Activated naive CD8-positive, alpha-beta T cell treated with anti-CD3 and anti-CD28 coated beads, Interleukin-2, amount 50 U/mL, for 24 hours (primary cell): Measurements from ENCODE around the gene AGXT2.
A peak's percentile ranks its signal among the peaks of the same experiment; 100 is the strongest.

ENCODE experiments used
- ATAC-seq: fragments of 150-1000 bp; cut with Tn5 transposase; one replicate; pipeline ENCODE4 v1.10.0; 2021
- DNase-seq: peaks from one replicate; pipeline ENCODE4 v3.0.0; 2021
- H3K27ac Mint-ChIP-seq: one replicate; pipeline ENCODE4 v1.8.0; 2021; ENCODE audit warnings: mild to moderate bottlenecking, mixed read lengths
- H3K27me3 Mint-ChIP-seq: one replicate; pipeline ENCODE4 v1.8.0; 2021; ENCODE audit warnings: mixed read lengths
- H3K36me3 Mint-ChIP-seq: one replicate; pipeline ENCODE4 v1.8.0; 2021; ENCODE audit warnings: low read depth, mixed read lengths
- H3K4me1 Mint-ChIP-seq: one replicate; pipeline ENCODE4 v1.8.0; 2021; ENCODE audit warnings: mixed read lengths
- H3K4me3 Mint-ChIP-seq: one replicate; pipeline ENCODE4 v1.8.0; 2021; ENCODE audit warnings: mild to moderate bottlenecking, moderate library complexity, mixed read lengths
- H3K9me3 Mint-ChIP-seq: one replicate; pipeline ENCODE4 v1.8.0; 2021; ENCODE audit warnings: mixed read lengths

The AGXT2 gene

DNA sequence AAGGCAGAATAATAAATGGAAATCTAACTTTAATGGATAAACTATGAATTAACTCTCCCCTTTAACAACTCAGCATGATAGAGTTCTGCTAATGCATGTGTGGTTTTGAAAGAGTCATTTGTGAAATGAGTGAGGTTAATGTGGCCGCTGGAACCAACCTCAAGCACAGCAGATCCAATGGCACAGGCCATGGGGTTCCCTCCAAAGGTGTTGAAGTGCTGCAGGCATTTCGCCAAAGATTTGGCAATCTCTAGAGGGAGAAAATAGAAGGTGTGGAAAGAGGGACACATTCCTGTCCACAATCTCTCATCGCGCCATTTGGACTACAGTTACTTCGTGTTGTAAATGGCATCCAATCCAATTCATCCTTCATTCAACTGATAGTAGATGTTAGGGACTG, 35.0 kb downstream of the AGXT2 start:
- no peak for DNase-seq
- Mint-ChIP-seq H3K27me3 (peaks cover 25% of the 10 kb centered on the region), H3K4me1 (peaks cover 3% of the 10 kb centered on the region)

DNA sequence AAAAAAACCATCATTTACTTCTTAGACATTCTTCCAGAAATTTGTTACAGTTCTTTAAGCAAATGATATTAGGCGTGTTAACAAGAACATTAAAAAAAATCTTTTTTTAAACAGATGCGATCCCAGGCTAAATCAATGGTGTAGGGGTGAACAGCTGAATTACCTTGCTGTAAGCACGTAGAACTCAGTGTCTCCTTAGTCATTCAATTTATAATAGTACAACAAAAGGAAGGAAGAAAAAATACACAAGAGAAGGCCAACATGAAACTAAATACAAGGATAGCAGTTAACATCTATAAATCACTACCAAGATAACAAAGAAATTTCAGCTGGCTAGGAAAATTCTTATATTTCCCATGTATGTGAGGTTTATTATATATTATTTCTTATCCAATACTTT, 35.4 kb downstream of the AGXT2 start:
- no peak overlapping the region for H3K27ac Mint-ChIP-seq
- no peak overlapping the region for H3K4me3 Mint-ChIP-seq
- DNase-seq (no peak), ATAC-seq (no peak)
- peaks cover 3% of the 10 kb centered on the region for H3K4me1 Mint-ChIP-seq
- H3K9me3 Mint-ChIP-seq = no peaks in the 10 kb centered on the region
- H3K27me3 Mint-ChIP-seq = peaks cover 22% of the 10 kb centered on the region
- H3K36me3 Mint-ChIP-seq = no peaks in the 10 kb centered on the region

More for the DNA sequence above, 35.0 kb downstream of the AGXT2 start:
- no peak for ATAC-seq
- peaks cover 1% of the 10 kb centered on the region for H3K36me3 Mint-ChIP-seq
- H3K27ac Mint-ChIP-seq = no peak overlapping the region
- no peak overlapping the region for H3K4me3 Mint-ChIP-seq
- H3K9me3 Mint-ChIP-seq = no peaks in the 10 kb centered on the region

DNA sequence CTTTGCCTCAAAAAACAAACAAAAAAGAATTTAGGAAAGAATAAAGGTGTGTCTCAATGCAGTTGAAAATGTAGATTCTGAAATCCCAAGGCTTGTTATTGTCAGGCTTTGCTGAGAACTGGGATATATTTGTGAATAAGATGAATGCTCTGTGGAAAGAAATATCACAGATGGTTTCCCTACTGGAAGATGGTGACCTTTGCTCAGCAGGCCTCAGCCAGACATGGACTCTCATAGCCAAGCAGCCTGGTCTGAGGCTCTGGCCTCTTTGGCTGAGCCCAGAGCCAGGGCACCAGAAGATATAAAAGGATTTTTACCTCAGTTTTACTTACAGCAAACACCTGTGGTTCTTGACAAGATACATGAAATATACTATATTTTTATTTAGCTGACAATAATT, 37.1 kb downstream of the AGXT2 start:
- H3K9me3 Mint-ChIP-seq = no peaks in the 10 kb centered on the region
- no peak overlapping the region for H3K4me3 Mint-ChIP-seq
- ATAC-seq = no peak
- DNase-seq = no peak
- H3K27me3 Mint-ChIP-seq = peaks cover 24% of the 10 kb centered on the region
- H3K27ac Mint-ChIP-seq = no peak overlapping the region
- no peaks in the 10 kb centered on the region for H3K36me3 Mint-ChIP-seq
- no peaks in the 10 kb centered on the region for H3K4me1 Mint-ChIP-seq

DNA sequence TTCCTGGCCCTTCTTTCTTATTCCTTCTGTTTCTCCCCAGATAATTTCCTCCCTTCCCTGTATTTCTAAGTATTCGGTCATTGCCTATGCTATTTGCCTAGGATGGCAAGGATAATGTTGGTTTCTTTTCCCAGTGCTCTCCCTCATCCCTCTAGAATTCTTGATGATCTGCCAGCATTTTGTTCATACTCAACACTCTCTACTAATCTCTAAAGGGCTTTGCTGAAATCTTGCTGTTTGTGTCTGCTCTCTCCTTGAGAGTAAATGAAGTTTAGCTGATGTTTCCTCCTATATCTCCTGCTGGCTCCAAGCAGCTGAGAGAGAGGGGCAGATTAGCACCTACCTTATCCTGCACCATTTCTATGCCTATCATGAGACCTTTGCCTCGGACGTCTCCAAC, 38.1 kb downstream of the AGXT2 start:
- no peaks in the 10 kb centered on the region for H3K9me3 Mint-ChIP-seq
- no peaks in the 10 kb centered on the region for H3K4me1 Mint-ChIP-seq
- H3K27me3 Mint-ChIP-seq = peaks cover 22% of the 10 kb centered on the region
- no peak overlapping the region for H3K27ac Mint-ChIP-seq
- no peak for ATAC-seq
- no peak for DNase-seq
- no peaks in the 10 kb centered on the region for H3K36me3 Mint-ChIP-seq
- no peak overlapping the region for H3K4me3 Mint-ChIP-seq

DNA sequence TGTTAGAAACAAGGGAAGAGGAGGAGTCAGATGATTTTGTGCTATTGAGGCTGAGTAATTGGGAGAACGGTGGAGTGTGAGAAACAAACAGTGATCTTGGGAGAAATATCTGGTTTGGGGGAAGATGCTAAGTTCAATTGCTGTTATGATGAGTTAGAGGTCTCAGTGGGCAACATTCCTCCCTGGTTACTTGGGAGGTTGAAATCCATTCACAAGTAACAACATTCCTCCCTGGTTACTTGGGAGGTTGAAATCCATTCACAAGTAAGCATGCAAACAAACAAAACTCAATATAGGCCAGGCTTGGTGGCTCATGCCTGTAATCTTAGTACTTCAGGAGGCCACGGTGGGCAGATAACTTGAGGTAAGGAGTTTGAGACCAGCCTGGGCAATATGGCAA, 38.7 kb downstream of the AGXT2 start:
- Mint-ChIP-seq H3K4me1 (no peaks in the 10 kb centered on the region), H3K9me3 (no peaks in the 10 kb centered on the region), H3K36me3 (no peaks in the 10 kb centered on the region), H3K27me3 (peaks cover 24% of the 10 kb centered on the region), H3K27ac (no peak overlapping the region), H3K4me3 (no peak overlapping the region)
- ATAC-seq (no peak), DNase-seq (no peak)

DNA sequence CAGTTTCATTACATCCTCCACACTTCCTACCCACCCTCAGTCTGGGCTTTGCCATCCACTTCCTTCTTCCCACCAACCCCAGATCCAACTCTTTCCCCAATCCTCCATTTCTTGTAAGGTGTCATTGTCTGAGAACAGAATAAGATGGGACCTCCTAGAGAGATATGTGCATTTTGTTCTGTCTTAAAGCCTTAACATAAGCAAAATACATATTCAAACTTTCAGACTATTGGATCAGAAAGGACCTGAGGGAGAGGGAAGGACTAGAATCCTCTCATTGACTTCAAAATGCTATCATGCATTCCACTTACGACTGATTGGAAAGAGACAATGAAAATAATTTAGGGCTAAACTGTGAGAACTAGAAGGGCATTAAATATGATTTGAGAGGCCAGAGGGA, 43.0 kb downstream of the AGXT2 start:
- Mint-ChIP-seq H3K9me3 (no peaks in the 10 kb centered on the region), H3K27ac (no peak overlapping the region), H3K36me3 (no peaks in the 10 kb centered on the region), H3K27me3 (peaks cover 31% of the 10 kb centered on the region), H3K4me1 (no peaks in the 10 kb centered on the region), H3K4me3 (no peak overlapping the region)
- no peak for ATAC-seq
- no peak for DNase-seq

DNA sequence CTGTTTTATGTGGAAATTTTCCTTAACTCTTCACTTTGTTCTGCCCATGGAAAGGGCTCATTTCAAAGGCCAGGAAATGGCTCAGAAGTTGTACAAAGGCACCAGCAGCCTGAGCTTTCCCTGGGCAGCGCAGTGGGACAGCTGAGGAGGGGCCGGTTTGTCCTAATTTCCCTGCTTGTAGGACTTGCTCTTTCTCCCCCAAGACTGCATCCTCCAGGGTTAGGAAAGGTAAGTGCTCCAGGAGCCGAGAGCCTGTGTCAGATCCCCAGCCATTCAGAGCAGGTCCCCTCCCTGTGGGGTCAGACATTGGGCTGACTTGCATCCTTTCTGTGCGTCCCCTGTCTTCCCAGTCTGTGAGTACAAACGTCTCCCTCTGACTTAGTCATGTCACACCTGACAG, 43.5 kb downstream of the AGXT2 start:
- H3K27ac Mint-ChIP-seq = no peak overlapping the region
- no peaks in the 10 kb centered on the region for H3K9me3 Mint-ChIP-seq
- no peak overlapping the region for H3K4me3 Mint-ChIP-seq
- no peaks in the 10 kb centered on the region for H3K36me3 Mint-ChIP-seq
- H3K27me3 Mint-ChIP-seq = peaks cover 31% of the 10 kb centered on the region
- no peak for ATAC-seq
- DNase-seq = no peak
- H3K4me1 Mint-ChIP-seq = no peaks in the 10 kb centered on the region

DNA sequence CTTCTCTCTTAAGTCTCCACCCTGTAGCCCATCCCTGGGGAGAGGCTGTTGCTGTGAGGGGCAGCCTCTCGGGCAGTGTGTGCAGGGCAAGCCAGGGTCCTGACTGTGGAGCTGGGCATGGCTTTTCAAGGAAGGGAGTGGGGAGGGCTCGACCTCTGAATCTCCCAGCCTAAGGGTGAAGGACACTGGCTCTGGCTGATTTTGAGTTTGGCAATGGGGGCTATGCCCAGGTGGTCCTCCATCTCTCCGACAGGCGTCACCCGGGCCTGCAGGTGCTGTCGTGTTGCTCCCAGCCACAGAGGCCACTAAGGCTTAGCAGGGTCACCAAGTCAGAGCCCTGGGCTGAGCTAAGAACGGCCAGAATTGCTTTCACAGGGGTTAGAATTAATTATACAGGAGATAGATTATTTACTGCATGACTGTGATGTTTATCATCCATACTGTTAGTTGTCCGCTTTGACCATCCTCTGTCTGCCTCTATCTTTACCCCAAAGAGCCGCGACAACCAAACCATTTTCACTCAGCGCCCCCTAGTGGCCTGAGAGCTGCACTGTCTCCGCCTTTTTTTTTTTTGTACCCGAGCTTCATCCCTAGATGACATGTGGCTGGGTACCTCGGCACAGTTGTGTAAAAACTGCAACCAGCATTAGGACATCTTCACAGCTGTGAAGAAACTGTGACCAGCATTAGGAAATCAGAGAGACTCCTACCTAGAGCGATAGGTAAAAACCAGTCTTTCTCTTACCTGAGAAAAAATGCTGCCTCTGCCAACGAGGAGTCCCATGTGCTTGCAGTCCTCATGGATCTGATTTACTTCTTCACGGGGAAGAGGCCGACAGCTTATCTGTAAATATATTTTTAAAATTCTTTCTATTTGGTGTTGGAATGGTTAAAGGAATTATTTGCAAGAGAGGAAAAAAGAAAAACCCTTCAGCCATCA, 44.5 kb downstream of the AGXT2 start:
- no peaks in the 10 kb centered on the region for H3K4me1 Mint-ChIP-seq
- DNase-seq (peak; percentile 71), ATAC-seq (no peak)
- H3K27me3 Mint-ChIP-seq = peaks cover 28% of the 10 kb centered on the region
- H3K4me3 Mint-ChIP-seq = no peak overlapping the region
- H3K9me3 Mint-ChIP-seq = no peaks in the 10 kb centered on the region
- H3K27ac Mint-ChIP-seq = no peak overlapping the region
- no peaks in the 10 kb centered on the region for H3K36me3 Mint-ChIP-seq

DNA sequence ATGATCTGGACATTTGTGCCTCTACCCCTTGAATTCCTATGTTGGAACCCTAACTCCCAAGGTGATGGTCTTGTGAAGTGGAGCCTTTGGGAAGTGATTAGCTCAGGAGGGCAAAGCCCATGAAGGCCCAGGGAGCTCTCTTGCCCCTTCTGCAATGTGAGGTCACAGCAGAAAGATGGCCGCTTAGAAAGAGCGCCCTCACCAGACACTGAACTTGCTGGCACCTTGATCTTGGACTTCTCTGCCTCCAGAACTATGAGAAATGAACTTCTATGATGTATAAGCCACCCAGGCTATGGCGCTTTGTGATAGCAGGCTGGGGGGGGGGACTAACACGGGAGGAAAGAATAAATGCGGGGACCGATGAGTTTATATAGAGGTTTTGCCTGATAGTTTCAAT, 45.3 kb downstream of the AGXT2 start:
- DNase-seq (no peak), ATAC-seq (no peak)
- H3K4me3 Mint-ChIP-seq = no peak overlapping the region
- peaks cover 27% of the 10 kb centered on the region for H3K27me3 Mint-ChIP-seq
- no peak overlapping the region for H3K27ac Mint-ChIP-seq
- H3K9me3 Mint-ChIP-seq = no peaks in the 10 kb centered on the region
- no peaks in the 10 kb centered on the region for H3K36me3 Mint-ChIP-seq
- no peaks in the 10 kb centered on the region for H3K4me1 Mint-ChIP-seq

DNA sequence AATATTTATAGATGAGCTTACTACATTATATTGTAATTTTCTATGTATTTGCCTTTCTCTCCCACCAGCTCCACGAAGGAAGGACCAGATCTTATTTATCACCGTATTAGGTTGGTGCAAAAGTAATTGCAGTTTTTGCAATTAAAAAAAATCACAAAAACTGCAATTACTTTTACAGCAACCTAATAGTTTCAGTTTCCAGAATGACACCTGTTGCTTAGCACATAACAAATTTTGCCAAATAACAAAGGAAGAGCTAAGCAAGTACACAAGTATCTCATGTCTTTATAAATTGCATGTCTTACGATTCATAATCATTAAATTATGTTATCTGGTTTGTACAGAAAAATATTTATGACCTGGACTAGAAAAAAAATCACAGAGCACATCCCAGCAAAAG, 45.9 kb downstream of the AGXT2 start:
- Mint-ChIP-seq H3K36me3 (no peaks in the 10 kb centered on the region), H3K27ac (no peak overlapping the region), H3K27me3 (peaks cover 24% of the 10 kb centered on the region), H3K4me1 (no peaks in the 10 kb centered on the region), H3K4me3 (no peak overlapping the region), H3K9me3 (no peaks in the 10 kb centered on the region)
- ATAC-seq (no peak), DNase-seq (no peak)

DNA sequence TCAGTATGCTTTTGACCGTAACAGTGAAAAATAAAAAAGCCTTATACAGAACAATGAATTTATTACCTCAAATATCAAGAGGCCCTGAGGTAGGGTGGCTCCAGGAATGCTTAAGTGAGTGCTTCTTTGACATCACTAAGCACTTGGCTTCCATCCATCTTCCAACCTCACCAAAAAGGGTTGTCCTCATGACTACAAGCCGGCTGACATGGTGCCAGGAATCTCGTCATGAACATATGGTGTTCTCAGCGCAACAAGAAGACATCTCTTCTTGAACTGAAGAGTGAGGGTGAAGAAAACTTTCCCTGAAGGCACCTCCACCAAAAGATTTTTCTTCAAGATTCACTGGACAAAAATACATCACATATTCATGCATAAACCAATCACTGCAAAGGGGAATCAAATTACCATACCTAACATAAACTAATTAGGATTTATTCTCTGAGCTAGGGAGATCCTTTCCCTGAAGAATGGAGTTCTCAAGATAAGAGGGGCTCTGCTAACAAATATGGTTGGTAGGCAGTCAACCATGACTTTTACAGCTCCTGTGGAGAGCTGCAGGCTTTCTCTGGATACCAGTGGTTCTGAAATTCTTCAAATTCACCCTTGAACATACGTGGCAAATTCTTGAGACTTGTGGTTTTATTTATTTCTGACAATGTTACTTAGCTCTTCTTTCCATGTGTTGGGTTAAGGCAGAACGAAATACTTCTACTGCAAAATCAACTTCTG, 49.5 kb downstream of the AGXT2 start:
- Mint-ChIP-seq H3K9me3 (no peaks in the 10 kb centered on the region), H3K36me3 (no peaks in the 10 kb centered on the region), H3K27ac (no peak overlapping the region), H3K4me1 (no peaks in the 10 kb centered on the region), H3K4me3 (no peak overlapping the region), H3K27me3 (peaks cover 16% of the 10 kb centered on the region)
- DNase-seq (no peak), ATAC-seq (no peak)

DNA sequence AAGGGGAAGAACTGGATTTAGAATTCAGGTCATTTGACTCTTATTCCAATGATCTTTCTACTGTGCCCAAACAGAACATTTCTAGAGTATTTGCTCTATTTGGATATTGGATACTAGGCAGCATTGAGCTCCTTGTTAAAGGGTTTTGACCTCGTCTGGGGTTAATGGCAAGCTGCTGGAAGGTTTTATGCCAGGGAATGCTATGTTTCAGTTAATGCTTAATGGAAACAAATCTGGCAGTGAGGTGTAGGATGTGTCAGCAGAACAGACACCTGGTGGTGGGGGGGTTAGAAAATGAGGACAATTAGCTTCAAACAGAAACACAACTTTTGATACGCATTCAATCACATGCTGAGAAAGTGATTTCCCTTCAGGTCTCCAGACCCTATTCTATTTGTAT, 51.5 kb downstream of the AGXT2 start:
- no peak for DNase-seq
- Mint-ChIP-seq H3K9me3 (no peaks in the 10 kb centered on the region), H3K36me3 (no peaks in the 10 kb centered on the region), H3K27ac (no peak overlapping the region), H3K27me3 (peaks cover 20% of the 10 kb centered on the region), H3K4me1 (no peaks in the 10 kb centered on the region), H3K4me3 (no peak overlapping the region)
- ATAC-seq = no peak

DNA sequence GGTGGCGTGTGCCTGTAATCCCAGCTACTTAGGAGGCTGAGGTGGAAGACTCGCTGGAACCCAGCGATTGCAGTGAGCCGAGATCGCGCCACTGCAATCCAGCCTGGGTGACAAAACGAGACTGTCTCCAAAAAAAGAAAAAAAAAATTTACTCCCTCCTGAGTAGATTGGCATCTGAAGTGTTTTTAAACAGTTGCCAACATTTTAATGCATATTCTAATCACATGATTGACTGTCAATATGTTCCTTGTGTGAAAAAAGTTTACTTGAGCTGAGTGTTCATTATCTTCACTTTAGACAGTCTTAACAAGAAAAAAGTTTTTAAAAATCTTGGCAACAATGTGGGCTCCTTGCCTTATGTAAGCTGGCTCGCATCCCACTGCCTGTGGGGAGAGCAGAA, 53.8 kb downstream of the AGXT2 start:
- Mint-ChIP-seq H3K4me1 (no peaks in the 10 kb centered on the region), H3K27me3 (peaks cover 27% of the 10 kb centered on the region), H3K36me3 (no peaks in the 10 kb centered on the region), H3K9me3 (no peaks in the 10 kb centered on the region), H3K4me3 (no peak overlapping the region), H3K27ac (no peak overlapping the region)
- DNase-seq (no peak), ATAC-seq (no peak)

DNA sequence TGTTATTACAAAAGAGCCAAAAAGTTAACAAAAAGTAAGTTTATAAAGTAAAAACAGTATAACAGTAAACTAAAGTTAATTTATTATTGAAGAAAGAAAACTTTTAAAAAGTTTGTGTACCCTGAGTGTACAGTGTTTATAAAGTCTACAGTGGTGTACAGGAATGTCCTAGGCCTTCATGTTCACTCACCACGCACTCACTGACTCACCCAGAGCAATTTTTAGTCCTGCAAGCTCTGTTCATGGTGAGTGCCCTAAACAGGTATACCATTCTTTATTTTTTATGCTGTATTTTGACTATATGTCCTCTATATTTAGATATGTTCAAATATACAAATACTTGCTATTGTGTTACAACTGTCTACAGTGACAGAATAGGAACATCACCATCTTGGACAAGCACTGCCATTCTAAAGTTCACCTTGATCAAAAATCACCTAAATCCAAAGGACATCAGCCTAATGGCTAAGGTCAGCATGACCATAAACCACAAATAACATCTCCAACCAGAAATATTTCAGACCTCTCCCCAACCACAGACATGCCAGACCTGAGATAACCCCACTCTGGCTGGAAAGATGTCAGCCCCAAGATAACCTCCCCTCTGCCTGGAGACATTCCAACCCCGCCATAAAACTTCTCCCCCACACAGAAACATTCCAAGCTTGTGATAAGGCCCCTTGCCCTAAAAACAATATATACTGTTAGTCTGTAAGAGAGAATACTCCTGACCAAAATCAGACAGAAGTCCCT, 56.1 kb downstream of the AGXT2 start:
- DNase-seq (no peak), ATAC-seq (no peak)
- Mint-ChIP-seq H3K27ac (no peak overlapping the region), H3K9me3 (peaks cover 6% of the 10 kb centered on the region), H3K4me3 (no peak overlapping the region), H3K4me1 (no peaks in the 10 kb centered on the region), H3K27me3 (peaks cover 43% of the 10 kb centered on the region), H3K36me3 (no peaks in the 10 kb centered on the region)

DNA sequence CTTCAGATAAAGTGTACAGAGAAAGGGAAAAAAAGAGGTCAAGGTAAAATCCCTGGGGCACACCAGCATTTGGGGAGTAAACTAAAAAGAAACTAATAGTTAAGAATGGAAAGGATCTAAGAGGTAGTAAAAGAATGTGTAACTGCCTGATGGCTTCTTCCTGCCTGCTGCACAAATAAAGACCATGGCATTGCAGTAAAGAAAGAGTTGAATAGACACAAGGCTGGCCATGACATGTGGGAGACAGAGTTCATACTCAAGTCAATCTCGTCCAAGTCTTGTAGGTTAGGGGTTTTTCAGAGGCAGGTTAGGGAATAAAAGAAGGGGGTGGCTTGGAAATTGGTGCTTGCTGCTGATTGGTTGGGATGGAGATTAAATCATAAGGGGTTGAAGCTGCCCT, 60.8 kb downstream of the AGXT2 start:
- H3K27me3 Mint-ChIP-seq = peaks cover 33% of the 10 kb centered on the region
- no peak for ATAC-seq
- H3K36me3 Mint-ChIP-seq = no peaks in the 10 kb centered on the region
- H3K27ac Mint-ChIP-seq = no peak overlapping the region
- no peak overlapping the region for H3K4me3 Mint-ChIP-seq
- H3K4me1 Mint-ChIP-seq = no peaks in the 10 kb centered on the region
- DNase-seq = no peak
- peaks cover 18% of the 10 kb centered on the region for H3K9me3 Mint-ChIP-seq
